ENCODE data around the gene ADD3.

ADD3 gene

GRCh38 chr10:110007701-110008517 is at the start of gene ADD3:
Gene ADD3, plus strand, starts transcription at chr10:110007984. Its CDS starts 92,670 bp downstream, at chr10:110100654.
- Mint-ChIP-seq H3K36me3 (no peaks in the 10 kb centered on the region), H3K4me3 (peak within 1 kb of the TSS; percentile 91), H3K9me3 (ENCODE audit: low read depth) (no peaks in the 10 kb centered on the region), H3K27me3 (no peaks in the 10 kb centered on the region), H3K27ac (peak within 1 kb of the TSS; percentile 94), H3K4me1 (ENCODE audit: low read depth) (peaks cover 50% of the 10 kb centered on the region)

DNA sequence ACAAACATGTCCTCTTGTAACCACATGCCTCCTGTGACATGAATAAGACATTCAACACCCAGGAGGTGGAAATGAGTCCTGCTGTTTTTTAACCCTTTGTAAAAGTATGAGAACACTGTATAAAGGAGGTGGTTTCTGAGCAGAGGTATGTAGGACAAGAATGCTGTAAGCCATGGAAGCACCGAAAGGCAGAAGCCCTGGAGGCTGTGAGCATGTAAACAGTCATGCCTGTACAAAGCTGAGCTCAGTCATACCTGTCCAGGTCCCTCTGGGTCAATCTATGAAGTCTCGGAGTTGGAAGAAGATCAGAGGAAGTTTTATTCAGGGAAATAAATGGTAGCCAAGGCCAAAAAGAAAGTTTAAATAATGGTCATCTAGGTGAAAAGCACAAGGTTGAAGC is 49.7 kb upstream of the ADD3 start:
- no peaks in the 10 kb centered on the region for H3K9me3 Mint-ChIP-seq (ENCODE audit: low read depth)
- no peaks in the 10 kb centered on the region for H3K36me3 Mint-ChIP-seq
- H3K27ac Mint-ChIP-seq: no peak overlapping the region
- H3K4me3 Mint-ChIP-seq: no peak overlapping the region
- H3K27me3 Mint-ChIP-seq: no peaks in the 10 kb centered on the region
- peaks cover 17% of the 10 kb centered on the region for H3K4me1 Mint-ChIP-seq (ENCODE audit: low read depth)

- Mint-ChIP-seq H3K27ac (no peak overlapping the region), H3K27me3 (peaks cover 2% of the 10 kb centered on the region), H3K4me3 (no peak overlapping the region), H3K36me3 (no peaks in the 10 kb centered on the region), H3K4me1 (ENCODE audit: low read depth) (peaks cover 10% of the 10 kb centered on the region), H3K9me3 (ENCODE audit: low read depth) (no peaks in the 10 kb centered on the region)
Measured at GRCh38 chr10:109959259-109960145, 48.3 kb upstream of the ADD3 start.

GRCh38 chr10:109960682-109961081 is 47.1 kb upstream of the ADD3 start:
- Mint-ChIP-seq H3K27me3 (peaks cover 2% of the 10 kb centered on the region), H3K36me3 (no peaks in the 10 kb centered on the region), H3K4me3 (no peak overlapping the region), H3K27ac (no peak overlapping the region), H3K4me1 (ENCODE audit: low read depth) (peaks cover 3% of the 10 kb centered on the region), H3K9me3 (ENCODE audit: low read depth) (no peaks in the 10 kb centered on the region)

- Mint-ChIP-seq H3K36me3 (no peaks in the 10 kb centered on the region), H3K4me1 (ENCODE audit: low read depth) (peaks cover 3% of the 10 kb centered on the region), H3K4me3 (no peak overlapping the region), H3K27ac (no peak overlapping the region), H3K27me3 (peaks cover 2% of the 10 kb centered on the region), H3K9me3 (ENCODE audit: low read depth) (no peaks in the 10 kb centered on the region)
Measured at GRCh38 chr10:109961174-109962001, 46.4 kb upstream of the ADD3 start.

DNA sequence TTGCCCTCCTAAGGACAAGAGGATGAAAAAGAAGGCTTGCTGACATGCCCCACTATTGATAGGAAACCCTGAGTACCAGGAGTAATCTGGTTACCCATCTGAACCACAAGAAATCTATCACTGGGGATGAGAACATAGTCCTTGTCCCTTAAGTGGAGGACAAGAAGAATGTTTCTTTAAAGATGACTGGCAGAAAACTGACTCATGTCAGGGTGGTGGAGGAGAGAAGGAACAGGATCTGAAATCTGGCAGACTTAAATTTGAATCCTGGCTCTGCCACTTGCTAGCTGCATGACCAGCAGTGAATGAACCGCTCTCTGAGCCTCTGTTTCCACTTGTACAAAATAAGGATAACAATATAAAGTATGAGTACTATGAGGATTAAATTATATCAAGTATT is 45.5 kb upstream of the ADD3 start:
- no peaks in the 10 kb centered on the region for H3K9me3 Mint-ChIP-seq (ENCODE audit: low read depth)
- no peak overlapping the region for H3K27ac Mint-ChIP-seq
- no peak overlapping the region for H3K4me3 Mint-ChIP-seq
- no peaks in the 10 kb centered on the region for H3K4me1 Mint-ChIP-seq (ENCODE audit: low read depth)
- no peaks in the 10 kb centered on the region for H3K36me3 Mint-ChIP-seq
- H3K27me3 Mint-ChIP-seq: peaks cover 2% of the 10 kb centered on the region

- no peaks in the 10 kb centered on the region for H3K36me3 Mint-ChIP-seq
- H3K27me3 Mint-ChIP-seq: peaks cover 2% of the 10 kb centered on the region
- no peaks in the 10 kb centered on the region for H3K4me1 Mint-ChIP-seq (ENCODE audit: low read depth)
- H3K9me3 Mint-ChIP-seq (ENCODE audit: low read depth): no peaks in the 10 kb centered on the region
- H3K4me3 Mint-ChIP-seq: no peak overlapping the region
- no peak overlapping the region for H3K27ac Mint-ChIP-seq
Measured at GRCh38 chr10:109963439-109963838, 44.3 kb upstream of the ADD3 start.

GRCh38 chr10:109964318-109964717 is 43.5 kb upstream of the ADD3 start:
- Mint-ChIP-seq H3K27me3 (peaks cover 2% of the 10 kb centered on the region), H3K9me3 (ENCODE audit: low read depth) (no peaks in the 10 kb centered on the region), H3K4me1 (ENCODE audit: low read depth) (no peaks in the 10 kb centered on the region), H3K4me3 (no peak overlapping the region), H3K27ac (no peak overlapping the region), H3K36me3 (peaks cover 3% of the 10 kb centered on the region)

DNA sequence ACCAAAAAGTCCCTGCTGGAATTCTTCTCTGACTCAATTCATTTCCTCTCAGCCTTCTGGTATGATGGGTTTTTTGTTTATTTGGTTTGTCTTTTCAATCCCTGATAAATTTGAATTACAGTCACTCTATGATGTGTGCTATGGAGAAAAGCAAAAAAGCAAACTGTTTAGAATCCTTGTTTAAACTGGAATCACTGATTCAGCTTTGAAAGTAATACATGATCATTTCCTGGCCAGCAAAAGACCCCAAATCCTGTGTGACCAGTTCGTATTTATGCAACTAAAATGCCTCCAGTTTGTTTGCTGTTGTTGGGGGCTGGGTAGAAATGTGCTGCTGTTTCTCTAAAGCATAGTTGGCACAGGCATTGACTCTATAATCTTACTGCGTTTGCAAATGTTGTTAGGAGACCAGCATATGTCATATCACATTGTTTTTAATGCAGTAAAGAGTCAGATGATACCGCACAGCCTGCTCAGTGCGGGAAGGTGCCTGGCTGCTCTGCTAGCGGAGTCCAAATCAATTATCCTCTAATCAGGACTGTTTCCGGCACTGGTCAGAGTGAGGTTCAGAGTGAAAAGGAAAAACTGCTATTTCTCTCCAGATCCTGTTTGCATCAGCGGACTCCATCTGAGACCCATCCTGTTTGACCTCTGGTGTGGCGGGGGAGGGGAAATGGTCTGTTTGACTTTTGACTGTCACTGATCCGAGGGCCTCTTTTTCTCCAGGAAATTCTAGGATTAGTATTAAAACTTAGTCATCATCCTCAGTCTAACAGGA is 40.6 kb upstream of the ADD3 start:
- H3K4me3 Mint-ChIP-seq: no peak overlapping the region
- peaks cover 2% of the 10 kb centered on the region for H3K27me3 Mint-ChIP-seq
- peaks cover 3% of the 10 kb centered on the region for H3K36me3 Mint-ChIP-seq
- no peaks in the 10 kb centered on the region for H3K9me3 Mint-ChIP-seq (ENCODE audit: low read depth)
- no peak overlapping the region for H3K27ac Mint-ChIP-seq
- no peaks in the 10 kb centered on the region for H3K4me1 Mint-ChIP-seq (ENCODE audit: low read depth)

DNA sequence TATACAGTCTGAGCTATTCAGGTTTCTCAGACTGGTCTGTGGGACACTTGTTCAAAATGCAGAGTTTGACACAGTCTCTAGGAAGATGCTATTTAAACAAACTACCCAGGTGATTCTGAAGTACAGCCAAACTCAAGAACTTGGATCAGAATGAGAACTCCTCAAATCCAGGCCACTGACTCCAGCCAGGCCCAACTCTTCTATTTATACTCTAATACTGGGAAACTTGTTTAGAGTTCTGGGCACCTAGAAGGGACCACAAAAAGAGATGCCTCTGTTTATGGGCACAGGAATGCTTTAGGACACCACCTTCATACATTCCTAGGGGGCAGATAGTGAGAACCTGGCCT is 40.1 kb upstream of the ADD3 start:
- H3K9me3 Mint-ChIP-seq (ENCODE audit: low read depth): no peaks in the 10 kb centered on the region
- no peaks in the 10 kb centered on the region for H3K4me1 Mint-ChIP-seq (ENCODE audit: low read depth)
- no peak overlapping the region for H3K27ac Mint-ChIP-seq
- H3K4me3 Mint-ChIP-seq: no peak overlapping the region
- peaks cover 3% of the 10 kb centered on the region for H3K36me3 Mint-ChIP-seq
- H3K27me3 Mint-ChIP-seq: peaks cover 2% of the 10 kb centered on the region

- Mint-ChIP-seq H3K9me3 (ENCODE audit: low read depth) (no peaks in the 10 kb centered on the region), H3K27me3 (no peaks in the 10 kb centered on the region), H3K4me1 (ENCODE audit: low read depth) (no peaks in the 10 kb centered on the region), H3K27ac (no peak overlapping the region), H3K4me3 (no peak overlapping the region), H3K36me3 (peaks cover 3% of the 10 kb centered on the region)
Measured at GRCh38 chr10:109968953-109969759, 38.6 kb upstream of the ADD3 start.

- H3K4me3 Mint-ChIP-seq: no peak overlapping the region
- H3K9me3 Mint-ChIP-seq (ENCODE audit: low read depth): no peaks in the 10 kb centered on the region
Measured at GRCh38 chr10:109969760-109970346, 37.9 kb upstream of the ADD3 start.

GRCh38 chr10:109971634-109972033 is 36.1 kb upstream of the ADD3 start:
- H3K27ac Mint-ChIP-seq: no peak overlapping the region
- peaks cover 2% of the 10 kb centered on the region for H3K4me1 Mint-ChIP-seq (ENCODE audit: low read depth)
- no peaks in the 10 kb centered on the region for H3K9me3 Mint-ChIP-seq (ENCODE audit: low read depth)
- H3K36me3 Mint-ChIP-seq: peaks cover 3% of the 10 kb centered on the region
- no peak overlapping the region for H3K4me3 Mint-ChIP-seq
- H3K27me3 Mint-ChIP-seq: no peaks in the 10 kb centered on the region

More at GRCh38 chr10:109969760-109970346, 37.9 kb upstream of the ADD3 start:
- no peaks in the 10 kb centered on the region for H3K27me3 Mint-ChIP-seq
- H3K4me1 Mint-ChIP-seq (ENCODE audit: low read depth): no peaks in the 10 kb centered on the region
- peaks cover 3% of the 10 kb centered on the region for H3K36me3 Mint-ChIP-seq
- H3K27ac Mint-ChIP-seq: no peak overlapping the region
